Endothelial cell of umbilical vein (primary cell): Measurements from ENCODE around the gene HEATR1. TPM values are rescaled to one million over a fixed set of nuclear protein-coding genes. Genes with fewer than 3 reads are reported as not detected.

ENCODE experiments used
- BruUV-seq: library from RNA; stranded (reverse); fragments of 400-500 nt; replicated peaks from 2 replicates; lab custom pipeline; 2021; lab: Mats Ljungman, UMichigan
- CTCF ChIA-PET: fragments of 300-600, 350-600 bp; sonication (Branson Sonifier 250); formaldehyde crosslinking; loops from one replicate; lab custom pipeline; 2021; ENCODE audit warnings: antibody characterized with exemption, inconsistent platforms; lab: Charles Lee
- POLR2A ChIA-PET: fragments of 300-600, 350-600 bp; sonication (Branson Sonifier 250); formaldehyde crosslinking; loops from one replicate; lab custom pipeline; 2021; ENCODE audit warnings: antibody characterized with exemption, inconsistent platforms; lab: Charles Lee
- DNase-seq: peaks from one replicate; pipeline ENCODE4 v3.0.0-alpha.2; 2011; ENCODE audit warnings: low read depth, low spot score
- FAIRE-seq: peaks from 2 replicates; lab custom pipeline; 2011; peaks lifted over from hg19 to GRCh38; lab: Jason Lieb, UNC
- H2AFZ ChIP-seq: 2 replicates; pipeline ENCODE4 v1.6.0; 2012; ENCODE audit warnings: low read depth, low read length, control low read depth, inconsistent platforms
- H3K27ac ChIP-seq: 2 replicates; pipeline ENCODE4 v1.5.1; 2011; ENCODE audit warnings: low read depth, mild to moderate bottlenecking, control low read depth, low read length, moderate library complexity; ENCODE audit not compliant: insufficient read depth
- H3K27me3 ChIP-seq, 2 experiments: 2 replicates each; pipeline versions ENCODE4 v1.6.0 to v1.6.1; 2011; ENCODE audit warnings: low read length in 2 of 2, mixed read lengths in 1 of 2; ENCODE audit not compliant: control insufficient read depth in 2 of 2, insufficient read depth in 2 of 2
- H3K36me3 ChIP-seq, 2 experiments: 2 replicates in 1 of 2; 3 replicates in 1 of 2; pipeline ENCODE4 v1.5.1; 2011; ENCODE audit warnings: low read length in 2 of 2, mild to moderate bottlenecking in 1 of 2, moderate library complexity in 1 of 2; ENCODE audit not compliant: control insufficient read depth in 2 of 2, insufficient read depth in 2 of 2; ENCODE audit errors: extremely low read depth in 1 of 2
- H3K4me1 ChIP-seq: 3 replicates; pipeline ENCODE4 v1.5.1; 2011; ENCODE audit warnings: mild to moderate bottlenecking, low read length; ENCODE audit not compliant: control insufficient read depth, insufficient read depth; ENCODE audit errors: extremely low read depth
- H3K4me2 ChIP-seq: 2 replicates; pipeline ENCODE4 v1.6.1; 2011; ENCODE audit warnings: low read length, control low read depth, mixed read lengths; ENCODE audit not compliant: insufficient read depth
- H3K4me3 ChIP-seq, 3 experiments: fragments of 200-600 bp in 1 of 3; sonication (generic), shearing (Covaris generic) in 1 of 3; replicated peaks in 1 of 3; 2 replicates each; pipeline ENCODE4 v1.5.1; 2011 to 2016; ENCODE audit warnings: control low read depth in 3 of 3, low read length in 3 of 3, mild to moderate bottlenecking in 2 of 3, inconsistent platforms in 1 of 3, low read depth in 1 of 3, moderate library complexity in 1 of 3; ENCODE audit not compliant: insufficient read depth in 1 of 3
- H3K79me2 ChIP-seq: 2 replicates; pipeline ENCODE4 v1.6.0; 2012; ENCODE audit warnings: low read length, inconsistent platforms; ENCODE audit not compliant: control insufficient read depth, insufficient read depth
- H3K9ac ChIP-seq: replicated peaks from 2 replicates; pipeline ENCODE3; 2011; ENCODE audit warnings: low read length, control low read depth; ENCODE audit not compliant: insufficient read depth; ENCODE audit errors: extremely low read depth
- H3K9me1 ChIP-seq: replicated peaks from 3 replicates; pipeline ENCODE4 v1.6.0; 2011; ENCODE audit warnings: mild to moderate bottlenecking, low read length; ENCODE audit not compliant: control insufficient read depth, insufficient read depth; ENCODE audit errors: extremely low read depth
- H3K9me3 ChIP-seq: replicated peaks from 2 replicates; pipeline ENCODE4 v1.5.1; 2012; ENCODE audit warnings: low read length, inconsistent platforms; ENCODE audit not compliant: control insufficient read depth, insufficient read depth
- H4K20me1 ChIP-seq: replicated peaks from 2 replicates; pipeline ENCODE3; 2011; ENCODE audit warnings: mild to moderate bottlenecking, low read length; ENCODE audit not compliant: control insufficient read depth, insufficient read depth; ENCODE audit errors: extremely low read depth
- CTCF ChIP-seq, 2 donors: IDR thresholded peaks; 1 replicate in 1 of 2; 2 replicates in 1 of 2; pipeline ENCODE4 v1.5.1; 2011; ENCODE audit warnings: low read length in 2 of 2, mild to moderate bottlenecking in 2 of 2, moderate library complexity in 2 of 2, control low read depth in 1 of 2, inconsistent platforms in 1 of 2, low read depth in 1 of 2; ENCODE audit not compliant: insufficient read depth in 1 of 2; ENCODE audit errors: extremely low read depth in 1 of 2
- GATA2 ChIP-seq: IDR thresholded peaks from 2 replicates; pipeline ENCODE4 v1.7.0; 2011; ENCODE audit warnings: low read depth, mild to moderate bottlenecking, moderate library complexity, mixed read lengths, low read length; ENCODE audit not compliant: insufficient read length, insufficient read depth
- JUN ChIP-seq: IDR thresholded peaks from 2 replicates; pipeline ENCODE4 v1.6.1; 2011; ENCODE audit warnings: borderline replicate concordance, low read depth; ENCODE audit not compliant: insufficient read length, insufficient read depth
- MYC ChIP-seq: IDR thresholded peaks from one replicate; pipeline ENCODE4 v1.6.1; 2011; ENCODE audit warnings: mild to moderate bottlenecking, low read depth, low read length
- POLR2A ChIP-seq: IDR thresholded peaks from 2 replicates; pipeline ENCODE4 v1.6.1; 2012; ENCODE audit warnings: low read depth, mild to moderate bottlenecking, control low read depth, low read length
- POLR2AphosphoS5 ChIP-seq: IDR thresholded peaks from 2 replicates; pipeline ENCODE4 v1.6.1; 2012; ENCODE audit warnings: low read depth, mild to moderate bottlenecking, control low read depth, low read length, moderate library complexity; ENCODE audit not compliant: insufficient read depth
- dilution Hi-C: fragments of 300-500 bp; cut with MboI; formaldehyde crosslinking; loops from one replicate; pipeline ENCODE4 v1.15.0; 2019; ENCODE audit warnings: low sequenced_read_pairs; ENCODE audit not compliant: extremely low pct_ligation_motif_present
- intact Hi-C: fragments of 100-400 bp; cut with micrococcal nuclease; formaldehyde crosslinking; loops from one replicate; pipeline ENCODE4 v1.10.0; 2022
- polyA plus RNA-seq, 4 experiments: library from polyadenylated mRNA; depleted of rRNA in 3 of 4; stranded (reverse) in 3 of 4; unstranded in 1 of 4; fragments of >200 nt; gene quantifications; 2 replicates each; pipeline versions ENCODE4 v1.2.1 to v1.2.3, GENCODE V29; 2011 to 2012; ENCODE audit warnings: missing spikeins in 1 of 4
- total RNA-seq: library from RNA; stranded (reverse); gene quantifications from 2 replicates; pipeline ENCODE4 v1.2.3, GENCODE V29; 2021

HEATR1 gene
- total and polyA plus RNA-seq, 2 donors (not counting 3 experiments of a cell fraction or from before 2014, with no cell fraction given), result 8.4 to 62.0 TPM

GRCh38 chr1:236535190-236535589 is 69.1 kb downstream of the HEATR1 start:
- ChIA-PET POLR2A (no interaction called here), CTCF (interaction anchor here (1.0 kb wide), 1 partner anchor 427 kb away, joined by 3 read pairs; no protein-coding TSS in a partner anchor)
- BruUV-seq, result no TSS peak
- H3K9ac ChIP-seq, result no peak overlapping the region
- dilution Hi-C loops (no loop called here), intact Hi-C loops (no loop called here)
- DNase-seq, result no peak
- H3K27ac ChIP-seq, result no peak overlapping the region
- no peaks in the 10 kb centered on the region for H3K27me3 ChIP-seq
- H3K36me3 ChIP-seq, result peaks cover 3 to 16% of the 10 kb centered on the region in 2 experiments
- no peaks in the 10 kb centered on the region for H3K9me3 ChIP-seq
- peaks cover 14% of the 10 kb centered on the region for H3K4me1 ChIP-seq
- no peaks in the 10 kb centered on the region for H4K20me1 ChIP-seq
- no peak overlapping the region for H2AFZ ChIP-seq
- H3K9me1 ChIP-seq, result no peaks in the 10 kb centered on the region
- no peak for FAIRE-seq
- no peak overlapping the region for H3K4me2 ChIP-seq
- H3K79me2 ChIP-seq, result peaks cover 3% of the 10 kb centered on the region
- TF ChIP-seq GATA2 (no peak), CTCF (IDR thresholded peaks at IDR 0.05; ENCODE audit: extremely low read depth in 1 of 2, insufficient read depth in 1 of 2, low read depth in 1 of 2, low read length in 2 of 2) (no peak), JUN (no peak), POLR2AphosphoS5 (no peak), POLR2A (no peak), MYC (no peak)
- no peak overlapping the region for H3K4me3 ChIP-seq
